ENCODE data around the gene WASF2.

- TF ChIP-seq CTCF (conservative IDR thresholded peaks at IDR 0.05; ENCODE audit: low read depth, low read length) (no peak), MAZ (IDR thresholded peaks at IDR 0.05; ENCODE audit: borderline replicate concordance, low read depth, low read length) (no peak), RAD21 (IDR thresholded peaks at IDR 0.05; ENCODE audit: low read length) (no peak), POLR2A (IDR thresholded peaks at IDR 0.05; ENCODE audit: low read depth, low read length) (no peak), CEBPB (IDR thresholded peaks at IDR 0.05; ENCODE audit: low read depth, low read length) (no peak), RFX5 (IDR thresholded peaks at IDR 0.05; ENCODE audit: low read depth, low read length) (no peak), ELK1 (IDR thresholded peaks at IDR 0.05; ENCODE audit: borderline replicate concordance, low read depth, low read length) (no peak), CHD1 (IDR thresholded peaks at IDR 0.05; ENCODE audit: low read depth, low read length) (no peak), USF2 (IDR thresholded peaks at IDR 0.05; ENCODE audit: low read depth, low read length) (no peak), MXI1 (IDR thresholded peaks at IDR 0.05; ENCODE audit: borderline replicate concordance, low read depth, low read length) (no peak), MAFK (IDR thresholded peaks at IDR 0.05; ENCODE audit: low read depth, low read length) (no peak), SMC3 (IDR thresholded peaks at IDR 0.05; ENCODE audit: low read depth, low read length) (no peak), BHLHE40 (IDR thresholded peaks at IDR 0.05; ENCODE audit: low read depth, low read length) (no peak)
Observed at GRCh38 chr1:27429029-27429425, 60.9 kb downstream of the WASF2 start.
